ENCODE measurements around the gene OGFOD3. TPM values are rescaled to one million over a fixed set of nuclear protein-coding genes. Genes with fewer than 3 reads are reported as not detected.

OGFOD3 gene
- total RNA-seq, 1 donor, result 25.3 TPM

DNA sequence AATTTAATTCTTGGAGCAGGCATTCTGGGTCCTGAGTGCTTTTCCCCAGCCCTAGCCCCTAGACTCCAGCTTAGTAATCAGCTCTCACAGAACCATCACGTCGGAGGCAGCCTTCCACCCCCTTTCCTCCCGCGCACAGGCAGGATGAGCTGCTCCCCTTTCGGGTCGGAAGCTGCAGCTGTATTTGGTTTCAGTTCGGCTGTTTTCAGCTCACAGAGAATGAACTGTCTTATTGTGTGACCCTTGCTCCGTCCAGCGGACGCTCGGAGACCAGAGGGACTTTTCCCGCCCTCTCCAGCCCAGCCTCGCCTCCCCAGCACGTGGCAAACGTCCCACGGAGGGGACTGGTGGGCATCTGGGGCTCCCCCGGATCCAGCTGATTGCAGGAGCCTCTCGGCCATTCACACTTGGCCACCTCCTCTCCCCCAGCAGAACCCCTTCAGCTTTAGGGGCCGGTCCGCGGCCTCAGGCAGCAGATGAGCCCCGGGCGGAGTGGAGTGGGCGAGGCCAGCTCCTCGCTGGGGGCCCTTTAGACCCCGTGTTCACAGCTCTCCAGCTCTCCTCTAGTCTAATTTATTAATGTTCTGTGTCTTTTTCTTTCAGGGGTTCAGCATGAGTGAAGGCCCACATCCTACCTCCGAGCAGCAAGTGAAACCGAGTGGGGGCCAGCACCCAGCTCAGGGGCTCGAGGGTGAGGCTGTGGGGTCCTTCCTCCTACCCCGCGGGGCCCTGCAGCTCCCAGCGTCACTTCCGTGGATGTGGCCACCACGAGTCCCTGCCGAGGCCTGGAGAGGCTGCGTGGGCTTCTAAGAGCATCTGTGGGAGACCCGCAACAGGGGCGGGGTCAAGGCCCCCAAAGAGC lies 47.7 kb downstream of the OGFOD3 start:
- Histone ChIP-seq H4K20me1 (ENCODE audit: insufficient read depth, low read length) (no peaks in the 10 kb centered on the region), H3K27ac (ENCODE audit: low read depth, low read length) (no peak overlapping the region), H3K27me3 (ENCODE audit: insufficient read depth, low read length) (peaks cover 67% of the 10 kb centered on the region), H3K79me2 (ENCODE audit: insufficient read depth, low read length) (no peaks in the 10 kb centered on the region), H3K9me3 (ENCODE audit: low read depth, low read length) (no peaks in the 10 kb centered on the region), H2AFZ (ENCODE audit: low read length) (peak overlapping the region; percentile 65), H3K4me1 (ENCODE audit: insufficient read depth, low read length) (no peaks in the 10 kb centered on the region), H3K4me2 (ENCODE audit: insufficient read depth, low read length) (peak overlapping the region; percentile 78), H3K36me3 (ENCODE audit: insufficient read depth, low read length) (no peaks in the 10 kb centered on the region), H3K4me3 (ENCODE audit: insufficient read depth, low read length) (peak overlapping the region; percentile 63)
- peak; percentile 71 for DNase-seq (ENCODE audit: insufficient read length, low spot score, missing footprints)
- TF ChIP-seq, protein P1, sequence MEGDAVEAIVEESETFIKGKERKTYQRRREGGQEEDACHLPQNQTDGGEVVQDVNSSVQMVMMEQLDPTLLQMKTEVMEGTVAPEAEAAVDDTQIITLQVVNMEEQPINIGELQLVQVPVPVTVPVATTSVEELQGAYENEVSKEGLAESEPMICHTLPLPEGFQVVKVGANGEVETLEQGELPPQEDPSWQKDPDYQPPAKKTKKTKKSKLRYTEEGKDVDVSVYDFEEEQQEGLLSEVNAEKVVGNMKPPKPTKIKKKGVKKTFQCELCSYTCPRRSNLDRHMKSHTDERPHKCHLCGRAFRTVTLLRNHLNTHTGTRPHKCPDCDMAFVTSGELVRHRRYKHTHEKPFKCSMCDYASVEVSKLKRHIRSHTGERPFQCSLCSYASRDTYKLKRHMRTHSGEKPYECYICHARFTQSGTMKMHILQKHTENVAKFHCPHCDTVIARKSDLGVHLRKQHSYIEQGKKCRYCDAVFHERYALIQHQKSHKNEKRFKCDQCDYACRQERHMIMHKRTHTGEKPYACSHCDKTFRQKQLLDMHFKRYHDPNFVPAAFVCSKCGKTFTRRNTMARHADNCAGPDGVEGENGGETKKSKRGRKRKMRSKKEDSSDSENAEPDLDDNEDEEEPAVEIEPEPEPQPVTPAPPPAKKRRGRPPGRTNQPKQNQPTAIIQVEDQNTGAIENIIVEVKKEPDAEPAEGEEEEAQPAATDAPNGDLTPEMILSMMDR (IDR thresholded peaks at IDR 0.05; ENCODE audit: extremely low read depth, low read depth, low read length), result no peak

- H3K27me3 ChIP-seq (ENCODE audit: insufficient read depth, low read length), result peaks cover 63% of the 10 kb centered on the region
- H3K27ac ChIP-seq (ENCODE audit: low read depth, low read length), result no peak overlapping the region
- TF ChIP-seq, protein P1 (IDR thresholded peaks at IDR 0.05; ENCODE audit: extremely low read depth, low read depth, low read length), result no peak
- no peak overlapping the region for H3K4me3 ChIP-seq (ENCODE audit: insufficient read depth, low read length)
- H3K4me2 ChIP-seq (ENCODE audit: insufficient read depth, low read length), result no peak overlapping the region
- no peaks in the 10 kb centered on the region for H3K79me2 ChIP-seq (ENCODE audit: insufficient read depth, low read length)
- H2AFZ ChIP-seq (ENCODE audit: low read length), result no peak overlapping the region
- no peaks in the 10 kb centered on the region for H3K4me1 ChIP-seq (ENCODE audit: insufficient read depth, low read length)
- no peaks in the 10 kb centered on the region for H4K20me1 ChIP-seq (ENCODE audit: insufficient read depth, low read length)
- no peaks in the 10 kb centered on the region for H3K36me3 ChIP-seq (ENCODE audit: insufficient read depth, low read length)
- H3K9me3 ChIP-seq (ENCODE audit: low read depth, low read length), result no peaks in the 10 kb centered on the region
- peak; percentile 17 for DNase-seq (ENCODE audit: insufficient read length, low spot score, missing footprints)
Measured at GRCh38 chr17:82369211-82369610, 49.2 kb downstream of the OGFOD3 start.

DNA sequence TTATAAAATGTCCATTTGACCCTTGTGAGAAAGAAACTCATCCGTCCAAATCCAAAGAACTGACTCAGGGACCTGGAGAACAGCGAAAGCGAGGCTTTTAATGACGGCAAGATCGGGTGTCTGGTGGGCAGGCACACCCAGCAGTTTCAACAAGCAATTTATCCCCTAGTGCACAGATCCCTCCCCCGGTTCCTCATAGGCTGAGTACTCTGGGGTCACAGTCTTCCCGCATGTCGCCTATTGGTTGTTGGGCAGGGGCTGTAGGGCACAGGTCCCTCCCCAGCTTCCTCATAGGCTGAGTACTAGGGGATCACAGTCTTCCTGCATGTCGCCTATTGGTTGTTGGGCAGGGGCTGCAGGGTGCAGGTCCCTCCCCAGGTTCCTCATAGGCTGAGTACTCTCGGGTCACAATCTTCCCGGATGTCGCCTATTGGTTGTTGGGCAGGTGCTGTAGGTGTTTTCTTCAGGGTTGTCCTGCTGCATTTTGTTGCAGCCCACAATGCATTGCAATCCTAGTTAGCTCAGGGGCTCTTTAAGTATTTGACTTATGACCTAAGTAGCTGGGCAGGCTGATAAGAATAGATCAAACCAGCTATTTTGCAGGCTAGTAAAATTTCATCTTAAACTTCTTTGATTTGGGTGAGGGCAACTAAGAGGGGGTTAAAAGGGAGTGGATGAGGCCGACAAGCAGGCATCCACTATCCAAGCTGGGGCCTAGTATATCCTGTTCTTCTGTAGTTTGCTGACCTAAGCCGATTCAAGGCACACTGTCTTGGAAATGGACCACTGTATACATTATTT lies 50.5 kb downstream of the OGFOD3 start:
- H3K4me2 ChIP-seq (ENCODE audit: insufficient read depth, low read length), result no peak overlapping the region
- no peaks in the 10 kb centered on the region for H3K4me1 ChIP-seq (ENCODE audit: insufficient read depth, low read length)
- H4K20me1 ChIP-seq (ENCODE audit: insufficient read depth, low read length), result no peaks in the 10 kb centered on the region
- H2AFZ ChIP-seq (ENCODE audit: low read length), result no peak overlapping the region
- H3K27me3 ChIP-seq (ENCODE audit: insufficient read depth, low read length), result peaks cover 53% of the 10 kb centered on the region
- DNase-seq (ENCODE audit: insufficient read length, low spot score, missing footprints), result peak; percentile 3
- no peak overlapping the region for H3K27ac ChIP-seq (ENCODE audit: low read depth, low read length)
- no peaks in the 10 kb centered on the region for H3K79me2 ChIP-seq (ENCODE audit: insufficient read depth, low read length)
- H3K36me3 ChIP-seq (ENCODE audit: insufficient read depth, low read length), result no peaks in the 10 kb centered on the region
- H3K4me3 ChIP-seq (ENCODE audit: insufficient read depth, low read length), result no peak overlapping the region
- no peaks in the 10 kb centered on the region for H3K9me3 ChIP-seq (ENCODE audit: low read depth, low read length)
- TF ChIP-seq, protein P1 (IDR thresholded peaks at IDR 0.05; ENCODE audit: extremely low read depth, low read depth, low read length), result no peak

DNA sequence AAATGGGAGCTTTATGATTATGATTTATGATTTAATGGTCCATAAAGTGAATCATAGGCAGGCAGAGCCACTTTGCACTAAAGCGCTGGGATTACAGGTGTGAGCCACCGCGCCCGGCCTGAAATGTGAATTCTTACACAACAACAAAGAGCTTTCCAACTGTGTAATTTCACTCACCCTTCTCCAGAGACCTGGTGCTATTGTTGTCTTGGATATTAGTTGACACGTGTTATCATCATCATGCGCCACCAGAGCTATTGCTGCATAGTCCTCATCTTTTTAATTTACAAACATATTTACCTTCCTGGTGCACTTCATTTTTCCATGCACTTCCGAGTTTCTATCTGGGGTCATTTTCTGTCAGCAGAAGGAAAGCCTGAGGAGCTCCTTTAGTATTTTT lies 51.6 kb downstream of the OGFOD3 start:
- peaks cover 42% of the 10 kb centered on the region for H3K27me3 ChIP-seq (ENCODE audit: insufficient read depth, low read length)
- H3K9me3 ChIP-seq (ENCODE audit: low read depth, low read length), result no peaks in the 10 kb centered on the region
- no peaks in the 10 kb centered on the region for H4K20me1 ChIP-seq (ENCODE audit: insufficient read depth, low read length)
- H3K4me3 ChIP-seq (ENCODE audit: insufficient read depth, low read length), result no peak overlapping the region
- no peaks in the 10 kb centered on the region for H3K36me3 ChIP-seq (ENCODE audit: insufficient read depth, low read length)
- H3K27ac ChIP-seq (ENCODE audit: low read depth, low read length), result no peak overlapping the region
- TF ChIP-seq, protein P1 (IDR thresholded peaks at IDR 0.05; ENCODE audit: extremely low read depth, low read depth, low read length), result no peak
- peak; percentile 11 for DNase-seq (ENCODE audit: insufficient read length, low spot score, missing footprints)
- H3K4me1 ChIP-seq (ENCODE audit: insufficient read depth, low read length), result no peaks in the 10 kb centered on the region
- H3K79me2 ChIP-seq (ENCODE audit: insufficient read depth, low read length), result no peaks in the 10 kb centered on the region
- H2AFZ ChIP-seq (ENCODE audit: low read length), result no peak overlapping the region
- H3K4me2 ChIP-seq (ENCODE audit: insufficient read depth, low read length), result no peak overlapping the region

All from osteoblast (primary cell).